GM13977 (cell line): ENCODE data around the gene SEC61B.

Source experiments
- DNase-seq: peaks from one replicate; pipeline ENCODE4 v3.0.0; 2012; ENCODE audit warnings: low spot score
- in situ Hi-C: fragments of 300-500 bp; cut with MboI; formaldehyde crosslinking; loops from one replicate; pipeline ENCODE4 v1.12.0; 2022; ENCODE audit warnings: low sequenced_read_pairs, low pct_unique_long_range_greater_than_20kb, mixed read lengths, inconsistent platforms; ENCODE audit not compliant: unreplicated experiment
- TF ChIP-seq, protein P1 (sequence below): IDR thresholded peaks from 2 replicates; pipeline ENCODE4 v1.5.1; 2012; ENCODE audit warnings: mild to moderate bottlenecking, control low read depth; ENCODE audit not compliant: insufficient read depth; ENCODE audit errors: extremely low read depth, missing control alignments

The SEC61B gene

DNA sequence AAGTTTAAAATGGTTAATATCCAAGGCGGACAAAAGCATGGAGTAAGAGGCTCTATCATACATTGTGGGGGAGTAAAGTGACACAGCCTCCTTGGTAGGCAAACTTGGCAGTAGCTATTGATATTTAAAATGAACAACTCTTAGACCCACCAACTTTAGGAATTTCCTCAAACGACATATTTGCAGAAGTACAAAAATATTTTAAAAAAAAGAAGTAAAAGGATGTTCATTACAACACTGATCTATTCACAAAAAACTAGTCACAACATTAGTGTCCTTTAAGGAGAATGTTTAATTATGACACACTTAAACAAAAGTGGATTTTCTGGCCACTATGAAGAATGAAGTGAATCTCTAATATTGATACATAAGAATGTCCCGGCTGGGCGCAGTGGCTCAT lies 2.1 kb upstream of the SEC61B start:
- DNase-seq: no peak
- in situ Hi-C loops: no loop called here
- TF ChIP-seq, protein P1, sequence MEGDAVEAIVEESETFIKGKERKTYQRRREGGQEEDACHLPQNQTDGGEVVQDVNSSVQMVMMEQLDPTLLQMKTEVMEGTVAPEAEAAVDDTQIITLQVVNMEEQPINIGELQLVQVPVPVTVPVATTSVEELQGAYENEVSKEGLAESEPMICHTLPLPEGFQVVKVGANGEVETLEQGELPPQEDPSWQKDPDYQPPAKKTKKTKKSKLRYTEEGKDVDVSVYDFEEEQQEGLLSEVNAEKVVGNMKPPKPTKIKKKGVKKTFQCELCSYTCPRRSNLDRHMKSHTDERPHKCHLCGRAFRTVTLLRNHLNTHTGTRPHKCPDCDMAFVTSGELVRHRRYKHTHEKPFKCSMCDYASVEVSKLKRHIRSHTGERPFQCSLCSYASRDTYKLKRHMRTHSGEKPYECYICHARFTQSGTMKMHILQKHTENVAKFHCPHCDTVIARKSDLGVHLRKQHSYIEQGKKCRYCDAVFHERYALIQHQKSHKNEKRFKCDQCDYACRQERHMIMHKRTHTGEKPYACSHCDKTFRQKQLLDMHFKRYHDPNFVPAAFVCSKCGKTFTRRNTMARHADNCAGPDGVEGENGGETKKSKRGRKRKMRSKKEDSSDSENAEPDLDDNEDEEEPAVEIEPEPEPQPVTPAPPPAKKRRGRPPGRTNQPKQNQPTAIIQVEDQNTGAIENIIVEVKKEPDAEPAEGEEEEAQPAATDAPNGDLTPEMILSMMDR: no peak

DNA sequence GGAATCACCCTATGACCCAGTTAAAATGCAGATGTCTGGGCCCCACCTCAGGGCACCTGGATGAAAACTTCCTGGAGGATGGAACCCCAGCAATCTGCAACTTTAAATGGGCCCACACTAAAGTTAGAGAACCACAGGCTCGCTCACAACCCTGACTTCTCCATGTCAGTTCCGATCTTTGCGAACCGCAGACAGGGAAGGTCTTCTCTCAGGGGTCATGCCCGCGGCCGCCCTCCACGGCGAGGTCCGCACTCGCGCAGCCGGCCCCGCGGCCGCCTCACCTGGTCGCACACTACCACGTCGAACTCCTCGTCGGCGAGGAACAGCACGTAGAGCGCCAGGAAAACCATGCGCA lies 839 bp upstream of the SEC61B start:
- DNase-seq: no peak
- in situ Hi-C loops: no loop called here
- TF ChIP-seq, protein P1: no peak

DNA sequence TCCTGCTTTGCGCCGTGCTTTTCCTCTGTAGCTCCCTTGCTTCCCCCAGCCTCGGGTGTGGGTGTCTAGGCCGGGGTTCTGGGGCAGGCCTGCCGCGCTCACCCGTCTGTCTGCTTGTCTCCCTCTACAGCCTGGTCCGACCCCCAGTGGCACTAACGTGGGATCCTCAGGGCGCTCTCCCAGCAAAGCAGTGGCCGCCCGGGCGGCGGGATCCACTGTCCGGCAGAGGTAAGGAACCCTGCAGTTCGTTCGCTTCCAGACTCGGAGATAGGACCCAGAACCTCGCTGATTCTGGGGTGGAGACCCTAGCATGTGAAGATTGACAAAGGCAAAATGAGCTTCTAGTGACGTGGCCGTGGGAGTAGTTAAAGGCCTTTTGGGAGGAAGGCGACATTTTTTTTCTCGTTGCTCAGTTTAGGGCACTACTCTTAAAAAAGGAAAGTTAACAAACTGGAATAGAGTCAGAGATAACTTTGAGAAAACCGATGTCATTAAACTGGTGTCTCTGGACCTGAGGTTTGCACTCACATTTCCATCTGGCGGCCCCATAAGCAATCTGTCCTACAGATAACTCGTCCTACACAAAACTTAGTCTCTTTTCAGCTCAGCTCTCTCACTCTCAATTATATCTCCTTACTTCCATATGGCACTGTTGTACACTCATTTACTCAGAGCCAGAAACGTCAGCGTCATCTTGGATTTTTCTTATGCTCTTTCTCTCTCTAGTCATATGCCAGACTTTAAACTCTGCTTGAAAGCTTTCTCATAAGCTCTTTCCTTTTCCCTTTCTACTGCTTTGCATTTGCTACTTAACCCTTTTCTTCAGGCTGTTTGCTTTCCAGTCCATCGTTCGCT lies 561 bp downstream of the SEC61B start:
- TF ChIP-seq, protein P1: peak; percentile 4
- in situ Hi-C loops: no loop called here
- DNase-seq: no peak

DNA sequence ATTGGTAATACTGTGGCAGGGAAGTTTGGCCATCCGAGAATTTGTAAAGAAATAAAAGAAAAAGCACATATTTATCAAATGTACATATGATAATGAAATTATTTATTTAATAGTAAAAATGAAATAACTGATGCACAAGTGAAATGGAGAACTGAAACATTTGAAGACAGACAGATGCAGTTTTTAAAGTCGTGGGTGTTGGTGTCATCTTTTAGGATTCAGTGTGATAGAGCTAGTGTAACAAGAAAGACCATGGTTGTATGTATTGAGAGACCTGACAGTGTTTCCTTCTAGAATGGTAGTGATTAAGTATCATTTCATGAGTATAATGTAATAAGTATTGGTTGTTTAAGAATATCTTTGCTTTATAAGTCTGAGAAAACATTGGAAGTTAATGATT lies 2.4 kb downstream of the SEC61B start:
- in situ Hi-C loops: no loop called here
- TF ChIP-seq, protein P1: no peak
- no peak for DNase-seq

DNA sequence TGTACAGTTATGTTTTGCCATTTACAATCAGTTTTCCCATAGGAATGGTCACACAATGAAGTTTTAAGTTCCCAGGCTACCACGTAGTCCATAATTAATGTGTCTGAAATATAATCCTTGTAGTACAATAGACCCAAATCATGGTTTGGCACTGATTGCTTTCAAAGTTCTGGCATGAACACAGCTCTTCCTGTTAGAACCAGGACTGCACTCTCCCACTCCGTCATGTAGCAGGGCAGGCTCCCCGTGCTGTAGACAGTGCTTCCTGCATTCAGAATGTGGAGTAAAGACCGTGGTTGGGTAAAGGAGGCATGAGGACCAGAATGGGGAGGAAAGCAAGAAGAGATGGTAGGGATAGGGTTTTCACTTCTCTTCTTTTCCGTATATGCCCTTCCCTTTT lies 4.0 kb downstream of the SEC61B start:
- no peak for DNase-seq
- TF ChIP-seq, protein P1: no peak
- in situ Hi-C loops: no loop called here

DNA sequence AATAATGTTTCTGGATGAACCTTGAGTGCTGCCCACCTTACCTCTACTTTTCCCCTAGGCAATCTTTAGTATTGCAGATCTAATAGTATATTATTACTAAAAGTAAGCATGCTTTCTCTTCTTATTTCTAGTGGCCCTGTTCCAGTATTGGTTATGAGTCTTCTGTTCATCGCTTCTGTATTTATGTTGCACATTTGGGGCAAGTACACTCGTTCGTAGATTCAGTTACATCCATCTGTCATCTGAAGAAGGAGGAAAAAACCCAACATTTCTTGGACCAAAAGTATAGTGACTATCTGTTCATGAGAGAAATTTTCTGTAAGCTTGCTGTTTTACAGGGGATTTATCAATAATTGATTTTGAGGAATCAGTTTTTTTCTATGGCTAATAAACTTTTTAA lies 8.1 kb downstream of the SEC61B start:
- no peak for DNase-seq
- in situ Hi-C loops: no loop called here
- TF ChIP-seq, protein P1: no peak
